Measurements from ENCODE around the gene BCL2.
A peak's percentile ranks its signal among the peaks of the same experiment; 100 is the strongest.

Gene BCL2

DNA sequence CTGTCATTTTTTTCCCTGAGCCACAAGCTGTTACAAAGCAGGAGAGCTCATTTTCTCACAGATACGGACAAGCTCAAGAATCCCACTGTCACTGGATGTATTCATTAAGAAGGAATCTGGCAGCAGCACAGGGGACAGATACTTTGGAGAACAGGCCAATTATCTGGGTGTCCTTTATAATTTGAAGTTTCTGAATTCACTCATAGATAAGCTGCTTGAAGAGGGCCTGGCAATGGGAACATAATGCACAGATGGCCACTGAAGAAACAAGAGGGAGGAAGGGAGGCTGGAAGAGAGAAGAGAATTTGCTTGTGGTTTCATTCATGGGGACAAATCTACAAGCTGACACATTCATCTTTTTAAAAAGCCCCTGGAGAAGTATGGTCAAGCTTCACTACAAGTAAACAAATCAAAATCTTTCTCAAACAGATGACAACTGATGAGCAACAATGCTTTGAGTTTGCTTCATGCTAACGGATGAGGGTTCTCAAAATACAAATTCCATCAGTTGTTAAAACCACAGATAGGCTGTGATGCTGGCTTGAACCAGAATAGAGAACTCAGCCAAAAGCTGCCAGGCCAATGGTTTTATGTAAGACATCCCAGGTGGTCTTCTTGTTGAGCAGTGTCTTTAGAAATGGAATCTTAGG is 11.9 kb downstream of the BCL2 start:
- peak; percentile 7 for DNase-seq

DNA sequence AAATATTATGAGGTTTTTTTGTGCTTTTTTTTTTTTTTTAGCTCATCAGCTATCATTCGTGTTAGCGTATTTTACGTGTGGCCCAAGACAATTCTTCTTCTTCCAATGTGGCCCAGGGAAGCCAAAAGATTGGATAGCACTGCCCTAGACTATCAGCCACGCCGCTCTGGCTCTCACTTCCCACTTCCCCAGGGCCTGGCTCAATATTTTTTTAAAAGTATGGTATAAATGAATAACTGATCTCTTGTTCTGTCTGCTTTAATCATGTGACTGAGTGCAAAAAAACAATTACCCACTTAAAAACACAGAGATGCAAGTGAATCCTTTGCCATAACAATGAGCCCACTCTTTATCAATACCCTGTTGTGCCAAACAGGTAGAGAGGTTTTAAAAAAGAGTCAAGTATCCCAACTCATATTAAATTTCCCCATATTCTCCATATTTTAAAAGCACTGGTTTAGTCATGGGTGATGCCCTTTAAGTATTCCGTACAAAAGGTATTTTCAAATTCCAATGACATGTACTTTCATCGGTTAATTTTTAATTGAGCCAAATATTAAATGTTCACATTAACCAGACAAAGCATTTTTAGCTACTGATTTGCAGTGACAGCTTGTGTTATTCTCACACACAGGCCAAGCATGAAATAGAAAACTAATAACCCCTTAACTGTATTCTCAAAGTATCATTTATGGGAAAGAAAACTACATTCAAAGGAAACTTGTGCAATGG is 12.6 kb downstream of the BCL2 start:
- DNase-seq, result no peak

DNA sequence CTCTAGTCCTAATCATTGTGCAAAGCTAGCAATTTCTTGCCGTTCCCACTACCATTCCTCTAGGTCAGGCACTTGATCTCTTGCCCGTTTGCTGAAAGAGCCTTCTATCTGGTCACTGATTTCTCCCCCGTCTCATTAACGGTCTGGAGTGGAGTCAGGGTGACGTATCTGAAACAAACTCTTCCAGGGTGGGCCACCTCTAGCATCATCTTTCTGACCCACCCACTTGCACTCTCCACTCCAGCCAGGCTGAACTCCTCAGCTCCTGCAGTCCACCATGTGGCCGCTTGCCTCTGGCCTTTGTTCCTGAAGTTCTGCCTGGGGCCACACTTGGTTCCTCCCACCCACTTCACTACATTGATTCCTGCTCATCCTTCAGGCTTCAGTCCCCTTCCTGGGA is 13.3 kb downstream of the BCL2 start:
- DNase-seq, result no peak

GRCh38 chr18:63303547-63303946 is 16.0 kb downstream of the BCL2 start:
- no peak for DNase-seq

- DNase-seq, result no peak
Observed at GRCh38 chr18:63302636-63303405, 16.7 kb downstream of the BCL2 start.

DNA sequence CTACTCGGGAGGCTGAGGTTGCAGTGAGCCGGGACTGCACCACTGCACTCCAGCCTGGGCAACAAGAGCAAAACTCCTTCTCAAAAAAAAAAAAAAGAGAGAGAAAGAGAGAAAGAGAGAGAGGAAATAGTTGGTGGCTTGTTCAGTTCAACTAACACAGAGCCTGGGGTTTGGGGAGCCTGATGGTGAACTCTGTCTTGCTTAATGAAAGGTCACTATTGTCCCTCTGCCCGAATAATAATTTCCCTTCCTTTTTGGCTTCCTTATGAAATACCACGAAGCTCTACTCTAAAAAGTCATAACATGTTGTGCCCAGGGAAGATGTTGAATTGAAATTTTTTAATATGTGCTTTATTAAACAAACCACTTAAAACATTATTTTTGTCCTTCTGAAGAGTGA is 17.3 kb downstream of the BCL2 start:
- no peak for DNase-seq

DNA sequence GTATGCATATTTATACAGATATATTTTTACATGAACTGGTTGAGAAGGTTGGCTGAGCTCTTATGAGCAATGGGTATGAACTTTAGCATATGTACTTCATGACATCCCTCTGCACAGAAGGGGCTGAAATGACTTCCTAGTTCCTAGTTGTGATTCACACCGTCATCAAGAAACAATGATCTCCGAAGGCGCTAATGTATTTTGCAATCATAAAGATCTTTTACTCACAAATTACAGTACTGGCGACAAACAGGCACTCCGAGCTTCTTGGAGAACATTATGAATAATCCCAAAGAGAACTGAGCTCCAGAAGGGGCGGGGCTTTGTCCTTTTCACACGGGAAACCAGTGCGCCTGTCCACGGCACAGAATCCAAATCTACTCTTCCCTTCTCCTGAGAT is 18.1 kb downstream of the BCL2 start:
- DNase-seq, result no peak

- no peak for DNase-seq
Observed at GRCh38 chr18:63299837-63300745, 19.5 kb downstream of the BCL2 start.

DNA sequence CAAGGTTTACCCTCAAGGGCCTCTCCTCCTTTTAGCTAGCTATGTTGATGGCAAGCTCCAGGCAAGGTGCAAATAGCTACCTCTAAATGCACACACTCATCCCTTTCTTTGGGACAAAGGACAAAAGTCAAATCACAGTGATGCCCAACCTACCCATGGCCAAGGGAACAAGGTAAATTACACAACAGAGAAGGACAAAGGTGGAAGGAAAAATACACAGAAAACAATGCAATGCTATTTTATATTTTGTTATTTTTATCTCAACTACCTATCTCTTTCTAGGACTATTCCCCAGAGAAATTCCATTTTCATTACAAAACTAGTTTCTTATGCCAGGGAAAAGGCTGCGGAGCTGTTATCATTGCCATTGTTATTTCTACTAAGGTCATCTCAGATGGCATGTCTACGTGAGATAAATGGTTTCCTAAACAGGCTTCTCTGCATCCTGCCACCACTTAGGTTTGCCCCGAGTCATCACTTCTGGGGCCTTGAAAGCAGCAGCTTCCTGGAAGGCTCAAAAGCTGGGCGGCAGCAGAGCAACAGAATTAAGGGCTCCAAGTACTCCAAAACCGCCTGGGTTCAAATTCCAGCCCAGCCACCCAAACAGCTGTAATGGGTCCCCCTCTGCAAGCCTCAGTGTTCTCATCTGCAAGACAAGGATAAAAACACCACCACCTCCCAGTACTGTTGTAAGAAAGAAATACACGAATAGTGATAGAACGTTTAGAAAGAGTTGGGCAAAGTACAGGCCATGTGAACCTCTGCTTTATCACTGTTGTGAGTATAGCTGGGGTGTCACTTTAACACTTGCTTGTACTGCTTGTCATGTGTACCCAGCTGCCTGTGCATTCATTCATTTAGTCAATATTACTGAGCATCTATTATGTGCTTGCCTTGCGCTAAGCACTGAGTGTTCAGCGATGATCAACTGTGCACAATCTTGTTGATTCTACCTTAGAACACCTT is 20.9 kb downstream of the BCL2 start:
- DNase-seq, result no peak

DNA sequence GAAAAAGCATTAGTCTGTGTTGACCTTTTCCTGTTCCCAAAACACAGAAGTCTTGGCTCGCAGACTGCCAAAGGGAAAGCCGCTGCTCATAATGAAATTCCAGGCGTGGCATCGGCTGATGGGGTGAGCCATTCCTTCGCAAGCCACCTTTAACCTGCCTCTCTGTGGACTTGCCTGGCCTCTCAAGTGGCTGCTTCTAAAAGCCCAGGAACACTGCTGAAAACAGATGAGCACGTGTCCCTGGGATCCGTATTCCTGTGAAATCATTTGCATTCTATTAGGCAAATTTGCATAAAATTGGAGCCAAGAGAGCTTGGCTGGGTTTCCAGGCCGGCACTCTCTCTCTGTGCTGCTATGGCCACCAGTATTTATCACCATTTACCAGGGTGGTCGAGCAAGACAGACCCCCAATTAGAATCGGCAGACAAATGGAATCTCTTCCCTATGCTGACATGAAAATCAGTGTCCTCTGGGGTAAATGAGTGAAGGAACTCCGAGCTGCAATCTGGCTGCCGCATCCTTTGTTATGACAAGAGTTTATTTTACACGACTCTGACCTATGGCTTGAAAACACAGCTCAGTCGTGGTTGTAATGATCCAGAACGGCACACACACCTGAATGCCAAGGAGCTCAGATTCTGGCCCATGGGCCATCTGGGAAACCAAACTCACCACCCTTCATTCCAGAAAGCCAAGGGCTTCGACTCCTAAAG is 21.7 kb downstream of the BCL2 start:
- DNase-seq, result no peak

- DNase-seq, result no peak
Observed at GRCh38 chr18:63293935-63294334, 25.6 kb downstream of the BCL2 start.

DNA sequence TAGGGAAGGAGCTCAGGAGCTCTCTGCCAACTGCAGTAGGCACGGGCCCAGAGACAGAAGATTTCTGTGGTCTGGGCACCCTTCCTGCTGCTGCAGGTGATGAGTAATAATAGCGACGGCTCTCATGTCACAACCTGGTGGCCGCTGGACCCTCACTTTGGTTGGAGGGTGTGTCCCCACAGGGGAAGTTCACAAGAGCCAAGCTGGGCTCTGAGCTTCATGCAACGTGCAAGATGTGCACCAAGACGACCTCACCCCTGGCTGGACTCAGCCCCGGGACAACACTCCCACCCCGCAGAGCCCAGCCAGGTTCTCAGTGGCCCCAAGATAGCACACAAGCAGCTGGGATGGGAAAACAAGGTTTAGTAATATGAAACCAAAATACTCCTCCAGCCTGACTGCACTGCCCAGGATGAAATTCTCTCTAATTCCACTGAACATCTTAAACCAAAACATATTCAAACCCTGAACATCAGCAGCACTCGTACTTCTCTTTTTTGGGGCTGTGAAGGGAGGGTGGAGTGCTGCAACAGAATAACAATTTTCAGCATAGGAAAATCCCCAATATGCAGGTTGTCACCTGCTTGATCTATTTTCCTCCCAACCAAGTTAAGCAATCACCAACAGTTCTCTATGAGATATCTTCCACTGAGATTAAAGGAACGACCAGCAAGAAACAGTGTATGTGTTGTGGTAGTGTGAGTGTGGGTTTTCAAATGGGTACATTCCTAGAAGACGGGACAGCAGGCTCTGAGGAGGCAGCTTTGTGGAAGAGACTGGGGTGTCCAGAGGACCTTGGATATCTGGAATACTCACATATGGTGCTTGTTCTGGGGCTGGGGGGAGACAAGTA is 26.5 kb downstream of the BCL2 start:
- DNase-seq, result no peak

- no peak for DNase-seq
Observed at GRCh38 chr18:63291278-63291677, 28.3 kb downstream of the BCL2 start.

DNA sequence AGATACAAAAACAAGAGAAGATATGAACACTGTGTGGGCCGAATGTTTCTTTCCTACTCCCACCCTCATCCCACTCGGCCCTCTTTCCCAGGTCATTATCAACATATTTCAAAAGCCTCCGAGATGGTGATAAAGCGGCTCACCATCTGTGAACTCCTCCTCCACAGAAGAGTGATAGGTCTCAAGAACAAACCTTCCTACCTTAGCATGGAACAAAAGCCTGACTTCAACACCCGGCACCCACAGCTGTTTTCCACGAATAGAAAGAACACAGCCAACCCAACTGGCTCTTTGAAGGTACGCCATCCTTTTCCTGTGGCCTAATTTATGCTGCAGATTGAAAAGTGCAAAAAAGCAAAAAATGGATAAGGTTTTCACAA is 28.8 kb downstream of the BCL2 start:
- no peak for DNase-seq

DNA sequence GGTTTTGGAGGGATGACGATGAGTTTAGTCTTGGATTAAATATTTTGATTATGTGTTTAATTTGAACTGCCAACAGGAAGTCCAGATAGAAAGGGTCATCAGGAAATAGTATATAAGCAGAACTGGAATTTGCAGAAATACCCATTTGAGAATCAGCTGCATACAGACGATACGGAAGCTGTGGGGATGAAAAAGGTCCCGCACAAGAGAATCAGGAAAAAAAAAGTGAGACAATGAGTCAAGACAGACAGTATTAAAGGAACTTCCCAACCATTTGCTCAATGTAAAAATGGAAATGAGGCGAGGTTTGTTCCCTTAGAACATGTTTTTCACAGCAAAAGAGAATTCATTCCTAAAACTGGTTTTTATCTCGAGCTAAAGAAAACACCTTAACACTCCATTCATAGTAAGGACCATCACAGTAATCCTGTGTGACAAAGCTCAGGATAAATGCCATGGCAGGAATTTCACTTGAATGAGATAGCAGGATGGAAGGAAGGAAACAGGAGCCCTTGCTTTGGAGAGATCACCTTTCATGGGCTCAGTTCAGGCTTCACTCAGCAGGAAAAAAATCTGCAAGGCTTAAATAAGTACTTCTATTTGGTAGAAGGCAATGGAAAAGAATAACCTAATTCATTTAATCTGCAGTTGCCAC is 29.3 kb downstream of the BCL2 start:
- DNase-seq, result no peak

DNA sequence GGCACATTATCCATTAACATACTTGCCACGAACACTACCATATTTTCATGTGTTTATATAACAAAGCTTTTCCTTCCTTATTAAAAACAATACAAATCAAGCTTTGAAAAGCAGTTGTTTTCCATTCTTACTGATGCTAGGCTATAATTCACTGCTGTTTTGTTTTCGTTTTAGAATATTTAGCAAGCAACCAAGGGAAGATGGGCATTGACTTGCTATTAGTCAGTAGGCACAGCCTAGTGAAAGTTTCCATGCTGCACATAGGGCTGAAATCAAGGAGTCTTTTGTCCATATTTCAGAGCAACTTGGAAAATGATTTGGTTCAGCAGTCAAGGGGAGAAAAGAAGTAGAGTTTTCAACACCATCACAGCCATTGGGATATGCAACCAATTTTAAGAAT is 31.3 kb downstream of the BCL2 start:
- no peak for DNase-seq

- no peak for DNase-seq
Observed at GRCh38 chr18:63287691-63288220, 31.8 kb downstream of the BCL2 start.

DNA sequence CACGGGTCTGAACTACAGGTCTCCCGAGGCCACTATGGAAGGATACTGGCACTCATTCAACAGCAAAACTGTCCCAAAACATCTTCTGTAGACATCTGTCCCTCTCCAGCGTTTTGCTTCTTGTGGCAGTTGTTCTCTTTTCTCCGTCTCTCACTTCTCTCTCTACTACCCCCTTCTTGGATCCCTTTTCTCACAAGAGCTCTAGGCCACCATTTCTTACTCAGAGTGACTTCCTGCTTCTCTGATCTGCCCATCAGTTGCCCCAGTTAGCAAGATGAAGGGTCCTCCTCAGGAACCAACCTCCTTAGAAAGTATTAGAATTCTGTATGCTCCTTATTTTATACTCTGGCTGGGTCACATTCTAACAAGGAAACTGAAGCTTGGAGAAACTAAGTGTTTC is 32.6 kb downstream of the BCL2 start:
- DNase-seq, result no peak

Data from NCI-H1105 treated with DMSO at 0.1 percent for 48 hours (cell line).